SK-N-MC (cell line): ENCODE data around the gene TLNRD1.

ENCODE experiments used
- EZH2 ChIP-seq: fragments of 200-600 bp; sonication (generic); IDR thresholded peaks from one replicate; pipeline ENCODE4 v1.6.1; 2017; ENCODE audit warnings: antibody characterized with exemption
- POLR2AphosphoS5 ChIP-seq: IDR thresholded peaks from 2 replicates; pipeline ENCODE4 v1.6.1; 2012; ENCODE audit warnings: mild to moderate bottlenecking, low read depth, low read length, borderline replicate concordance

GRCh38 chr15:80989081-80989517, 11.6 kb upstream of the TLNRD1 start:
- TF ChIP-seq EZH2 (no peak), POLR2AphosphoS5 (no peak)
